Right hindlimb (tissue), 1 donor: ENCODE measurements around the gene EEFSEC.

Experiments
- DNase-seq: peaks from one replicate; pipeline ENCODE4 v3.0.0-alpha.2; 2018

The EEFSEC gene

DNA sequence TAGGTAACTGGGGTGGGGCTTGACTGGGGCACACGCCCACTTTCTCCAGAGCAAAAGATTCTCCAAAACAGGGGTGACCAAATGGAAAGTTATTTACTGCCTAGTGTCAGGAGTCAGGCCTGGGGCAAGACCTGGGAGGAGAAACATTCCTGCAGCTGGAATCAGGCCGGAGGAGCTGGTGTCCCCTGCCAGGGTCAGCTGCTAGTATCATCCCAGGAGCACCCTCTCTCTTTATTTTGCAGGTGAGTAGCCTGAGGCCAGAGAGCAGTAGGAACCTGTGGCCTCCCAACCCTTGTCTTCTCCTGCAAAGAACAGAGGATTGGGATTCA is 280.5 kb downstream of the EEFSEC start:
- no peak for DNase-seq

DNA sequence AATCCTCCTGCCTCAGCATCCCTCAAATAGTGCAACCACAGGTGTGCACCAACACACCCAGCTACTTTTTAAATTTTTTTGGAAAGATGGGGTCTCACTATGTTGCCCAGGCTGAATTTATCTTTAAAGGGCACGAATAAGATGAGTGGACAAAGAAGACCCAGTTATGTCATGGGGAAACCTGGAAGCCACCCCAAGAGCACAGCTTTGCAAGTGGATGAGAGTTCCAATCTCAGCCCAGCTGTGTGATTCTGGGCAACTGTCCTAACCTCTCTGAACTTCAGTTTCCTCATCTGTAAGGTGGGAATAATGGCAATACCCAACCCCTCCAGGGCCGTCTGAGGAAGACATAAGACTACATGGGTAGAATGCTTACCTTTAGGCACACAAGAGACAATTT is 281.2 kb downstream of the EEFSEC start:
- no peak for DNase-seq

DNA sequence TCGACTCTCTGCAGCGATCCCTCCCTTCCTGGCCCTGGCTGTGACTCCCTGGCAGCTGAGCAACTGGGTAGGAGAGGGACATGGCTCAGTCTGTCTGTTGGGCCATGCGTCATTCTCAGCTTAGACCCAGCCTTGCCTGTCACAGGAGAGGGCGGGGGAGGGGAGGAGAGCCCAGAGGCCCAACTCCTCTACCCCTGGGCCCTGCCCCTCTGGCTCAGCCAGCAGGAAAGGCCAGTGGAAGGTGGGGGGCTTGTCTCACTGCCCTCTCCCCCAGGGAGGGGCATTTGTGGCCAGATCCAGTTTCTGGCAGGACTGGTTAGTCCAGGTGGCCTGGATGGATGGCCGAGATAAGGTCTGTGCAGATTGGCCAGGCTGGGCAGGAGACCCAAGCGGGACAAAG is 281.8 kb downstream of the EEFSEC start:
- no peak for DNase-seq

DNA sequence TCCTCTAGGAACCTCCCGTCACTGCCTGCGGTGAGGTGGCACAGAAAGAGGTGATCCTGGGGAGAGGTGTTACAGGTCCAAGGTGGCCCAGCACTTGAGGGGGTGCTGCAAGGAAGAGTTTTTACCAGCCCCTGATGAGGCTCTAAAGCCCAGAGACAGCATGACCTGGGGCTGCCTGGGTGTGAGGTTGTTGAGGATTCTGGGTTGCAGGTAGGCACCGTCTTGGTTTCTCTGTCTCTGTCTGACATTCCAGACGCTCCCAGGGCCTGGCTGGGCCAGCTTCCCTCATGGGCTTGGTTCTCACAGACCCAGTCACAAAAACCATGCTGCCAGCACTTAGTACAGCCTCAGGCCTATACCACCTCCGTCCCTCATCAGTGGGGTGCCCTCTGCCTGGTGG is 282.3 kb downstream of the EEFSEC start:
- DNase-seq: no peak

DNA sequence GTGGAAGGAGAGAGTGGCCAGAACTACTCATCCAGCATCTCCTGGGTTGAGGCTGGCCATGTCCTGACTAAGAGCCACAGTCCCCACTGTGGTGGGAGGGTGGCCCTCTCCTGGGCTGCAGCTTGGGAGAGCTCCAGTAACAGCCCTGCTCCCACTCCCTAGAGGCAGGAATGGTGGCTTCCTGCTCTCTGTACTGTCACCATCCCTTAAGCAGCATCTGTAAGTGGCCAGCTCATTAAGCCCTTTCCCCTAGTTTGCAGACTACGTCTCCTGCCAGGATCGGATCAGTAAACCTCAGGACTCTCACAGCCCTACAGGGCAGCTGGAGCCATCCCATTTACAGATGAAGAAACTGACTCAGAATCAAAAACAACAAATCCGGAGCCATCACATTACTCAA is 282.9 kb downstream of the EEFSEC start:
- DNase-seq: no peak

DNA sequence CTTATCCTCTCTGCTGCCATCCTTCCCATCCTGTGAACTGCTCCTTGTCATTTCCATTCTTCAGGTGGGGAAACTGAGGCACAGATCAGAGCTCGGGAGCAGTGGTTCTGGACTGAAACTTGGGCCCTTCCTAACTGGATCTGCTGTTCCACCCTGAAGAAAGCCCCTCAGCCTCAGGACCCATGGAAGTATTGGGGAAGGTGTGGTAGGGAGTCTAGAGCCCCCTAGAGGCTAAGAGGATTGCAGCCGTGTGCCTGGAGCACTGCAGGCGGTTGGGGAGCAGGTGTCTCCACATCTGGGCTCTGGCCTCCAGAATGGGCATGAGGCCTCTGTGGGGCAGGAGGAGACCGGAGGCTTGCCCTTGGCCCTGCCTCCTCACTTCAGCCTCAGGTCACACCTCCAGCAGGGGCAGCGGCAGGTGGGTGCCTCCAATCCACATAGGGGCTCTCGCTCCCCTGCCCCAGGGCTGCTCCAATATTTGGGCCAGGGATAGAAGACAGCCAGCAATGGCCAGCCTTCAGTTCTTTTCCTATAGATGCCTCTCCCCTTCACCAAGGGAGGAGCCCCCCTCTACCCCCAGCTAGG is 285.3 kb downstream of the EEFSEC start:
- DNase-seq: no peak

DNA sequence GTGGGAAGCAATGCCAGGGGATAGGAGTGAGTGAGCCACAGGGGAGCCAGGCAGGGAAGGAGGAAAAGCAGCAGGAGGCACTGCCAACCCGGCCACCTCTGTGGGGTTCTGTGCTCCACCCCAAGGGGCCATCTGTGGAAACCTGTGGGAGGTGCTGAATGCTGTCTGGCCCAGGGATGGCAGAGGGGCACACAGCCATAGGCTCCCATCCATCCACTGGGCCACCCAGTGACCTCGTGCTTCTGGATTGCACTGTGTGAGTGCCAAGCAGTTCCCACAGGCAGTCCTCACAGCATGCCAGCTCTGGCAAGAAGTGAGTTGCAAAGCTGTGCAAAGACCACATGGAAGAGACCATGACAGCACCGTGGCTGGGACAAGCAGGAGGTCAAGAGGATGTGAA is 285.9 kb downstream of the EEFSEC start:
- no peak for DNase-seq

DNA sequence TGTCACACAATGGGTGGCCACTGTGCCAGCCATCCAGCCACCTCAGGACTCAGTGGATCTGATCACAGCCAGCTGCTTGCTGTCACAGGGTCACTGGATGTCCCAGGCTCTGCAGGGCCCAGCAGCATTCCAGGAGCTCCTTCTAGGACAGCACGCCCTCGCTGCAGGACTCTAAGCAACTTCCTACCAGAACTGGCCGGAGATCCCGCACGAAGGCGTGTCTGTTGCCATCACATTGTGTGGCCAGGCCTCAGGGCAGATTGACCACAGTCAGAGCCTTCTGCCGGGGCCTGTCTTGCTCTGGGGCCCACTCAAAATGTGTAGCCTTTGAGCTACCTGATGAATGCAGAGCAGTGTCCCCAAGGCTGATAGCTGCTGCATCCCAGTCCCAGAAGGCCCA is 288.8 kb downstream of the EEFSEC start:
- DNase-seq: no peak

DNA sequence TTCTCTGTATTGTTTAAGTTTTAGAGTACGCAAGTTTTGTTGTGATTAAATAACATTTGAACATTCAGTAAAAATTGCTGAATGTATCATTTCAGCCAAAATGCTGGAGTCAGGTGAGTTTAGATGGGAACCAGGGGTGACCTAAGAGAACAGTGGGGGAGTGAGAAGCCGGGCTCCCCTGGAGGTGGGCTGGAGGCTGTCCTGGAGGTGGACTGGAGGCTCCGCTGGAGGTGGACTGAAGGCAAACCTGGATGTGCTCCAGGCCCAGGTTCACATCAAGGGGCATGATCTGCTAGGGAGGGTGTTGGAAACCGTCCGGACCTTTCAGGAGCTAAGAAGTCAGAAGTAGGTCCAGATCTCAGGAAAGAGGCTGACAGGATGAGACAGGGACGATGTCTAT is 289.7 kb downstream of the EEFSEC start:
- DNase-seq: no peak

DNA sequence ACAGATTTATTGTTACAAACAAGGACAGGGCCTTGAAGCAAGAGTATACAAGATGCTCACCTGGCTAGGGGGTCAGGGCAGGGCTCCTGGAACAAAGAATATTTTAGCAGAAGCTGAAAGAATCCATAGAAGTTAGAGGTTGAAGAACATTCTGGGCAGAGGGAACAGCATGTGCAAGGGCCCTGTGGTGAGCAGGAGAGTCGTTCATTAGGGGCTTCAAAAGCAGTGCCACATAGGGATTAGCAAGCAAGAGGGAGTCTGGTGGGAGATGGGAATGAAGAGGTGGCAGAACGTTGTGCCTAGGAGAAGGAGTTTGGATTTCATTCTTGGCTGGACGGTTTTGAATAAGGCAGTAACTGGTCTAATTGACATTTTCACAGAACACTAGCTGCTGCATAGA is 290.5 kb downstream of the EEFSEC start:
- no peak for DNase-seq

DNA sequence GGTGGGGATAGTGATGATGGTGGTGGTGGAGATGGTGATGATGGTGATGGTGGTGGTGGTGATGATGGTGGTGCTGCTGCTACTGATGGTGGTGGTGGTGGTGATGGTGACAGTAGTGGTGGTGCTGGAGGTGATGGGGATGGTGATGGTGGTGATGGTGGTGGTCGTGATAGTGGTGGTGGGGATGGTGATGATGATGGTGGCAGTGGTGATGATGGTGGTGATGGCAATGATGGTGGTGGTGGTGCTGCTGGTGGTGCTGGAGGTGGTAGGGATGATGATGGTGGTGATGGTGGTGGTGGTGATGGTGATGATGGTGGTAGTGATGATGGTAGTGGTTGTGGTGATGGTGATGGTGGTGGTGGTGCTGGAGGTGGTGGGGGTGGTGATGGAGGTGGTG is 292.1 kb downstream of the EEFSEC start:
- no peak for DNase-seq

DNA sequence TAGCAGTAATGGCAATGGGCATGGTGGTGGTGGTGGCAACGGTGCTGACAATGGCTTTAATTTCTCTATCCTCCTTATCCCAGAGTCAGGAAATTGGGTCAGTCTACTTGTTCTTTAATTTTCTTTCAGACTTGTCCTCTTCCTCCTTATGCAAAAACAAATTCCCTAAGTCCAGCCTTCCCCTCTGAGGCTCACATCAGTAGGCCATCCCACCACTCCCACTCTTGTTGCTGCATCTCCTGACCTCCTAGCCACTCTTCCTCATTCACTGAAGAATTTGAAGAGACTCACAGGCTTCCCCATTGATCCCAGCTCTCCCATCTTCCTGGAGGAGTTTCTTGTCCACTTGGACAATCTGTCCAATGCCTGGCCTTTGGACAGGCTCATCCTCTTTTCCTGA is 293.5 kb downstream of the EEFSEC start:
- DNase-seq: no peak

DNA sequence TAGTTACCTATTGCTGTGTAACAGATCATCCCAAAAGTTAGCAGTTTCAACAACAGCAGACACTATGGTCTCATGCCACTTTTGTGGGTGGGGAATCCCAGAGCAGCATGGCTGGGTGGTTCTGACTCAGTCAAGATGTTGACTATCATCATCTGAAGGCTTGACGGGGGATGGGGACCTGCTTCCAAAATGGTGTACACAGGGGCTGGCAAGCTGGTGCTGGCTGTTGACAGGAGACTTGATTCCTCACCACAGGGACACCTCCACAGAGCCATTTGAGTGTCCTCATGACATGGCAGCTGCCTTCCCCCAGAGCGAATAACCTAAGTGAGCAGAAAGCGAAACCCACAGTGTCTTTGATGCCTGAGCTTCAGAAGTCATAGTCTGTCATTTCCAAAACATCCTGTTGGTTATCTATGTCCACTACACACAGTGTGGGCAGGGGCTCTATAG is 294.3 kb downstream of the EEFSEC start:
- DNase-seq: no peak

DNA sequence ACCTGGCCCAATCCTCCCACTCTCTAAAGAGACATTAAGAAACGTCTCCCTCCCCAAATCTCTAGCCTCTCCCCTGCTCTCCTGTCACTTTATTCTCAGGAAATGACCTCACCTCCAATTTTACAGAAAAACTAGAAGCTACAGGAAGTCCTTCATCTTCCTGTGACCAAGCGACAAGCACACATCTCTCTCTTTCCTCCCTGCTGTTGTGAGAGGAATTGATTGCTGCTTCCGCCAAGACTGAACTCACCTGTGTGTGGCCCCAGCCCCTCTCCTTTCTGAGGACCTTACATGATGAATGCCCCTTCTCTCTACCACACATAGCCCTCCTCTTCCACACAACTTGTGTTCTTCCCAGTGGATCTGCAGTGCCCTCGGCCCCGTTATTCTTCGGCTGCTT is 295.2 kb downstream of the EEFSEC start:
- DNase-seq: no peak

DNA sequence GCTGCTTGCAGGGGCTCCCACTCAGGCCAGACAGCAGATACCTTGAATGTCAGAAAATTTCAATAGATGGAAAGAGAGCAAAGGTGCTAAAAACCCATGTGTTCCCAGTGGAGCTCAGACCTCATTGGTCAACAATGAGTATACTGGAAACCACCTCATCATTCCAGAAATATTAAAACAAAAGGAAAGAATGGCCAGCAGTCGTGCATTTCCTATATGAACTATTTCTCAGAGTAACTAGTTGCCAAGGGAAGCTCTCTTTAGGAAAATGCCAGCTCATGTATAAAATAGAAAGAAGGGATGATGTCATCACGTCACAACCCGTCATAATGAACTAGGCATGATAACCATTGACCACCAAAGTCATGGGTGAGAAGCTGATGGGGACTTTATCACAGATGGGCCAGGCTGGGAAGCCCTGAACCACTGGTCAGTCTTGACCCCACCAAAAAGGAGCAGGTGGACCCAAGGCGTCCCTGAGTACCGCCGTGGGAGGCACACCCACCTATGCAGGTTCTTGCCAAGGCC is 295.9 kb downstream of the EEFSEC start:
- DNase-seq: no peak

DNA sequence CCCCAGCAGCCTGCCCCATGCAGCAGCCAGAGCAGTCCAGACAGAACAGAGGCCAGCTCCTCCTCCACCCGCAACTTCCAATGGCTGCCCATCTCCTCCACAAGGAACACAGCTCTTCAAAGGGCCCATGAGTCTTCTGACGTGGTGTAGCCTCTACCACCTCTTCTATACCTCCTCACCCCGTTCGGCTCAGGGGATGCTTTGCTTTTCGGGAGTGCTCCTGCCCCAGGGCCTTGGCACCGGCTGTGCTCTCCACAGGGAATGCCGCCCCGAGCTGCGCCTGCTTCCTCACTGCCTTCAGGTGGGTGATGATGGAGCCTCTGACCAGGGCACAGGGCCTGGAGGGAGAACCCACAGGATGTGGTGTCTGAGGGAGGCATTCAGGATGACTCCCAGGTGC is 298.8 kb downstream of the EEFSEC start:
- no peak for DNase-seq

DNA sequence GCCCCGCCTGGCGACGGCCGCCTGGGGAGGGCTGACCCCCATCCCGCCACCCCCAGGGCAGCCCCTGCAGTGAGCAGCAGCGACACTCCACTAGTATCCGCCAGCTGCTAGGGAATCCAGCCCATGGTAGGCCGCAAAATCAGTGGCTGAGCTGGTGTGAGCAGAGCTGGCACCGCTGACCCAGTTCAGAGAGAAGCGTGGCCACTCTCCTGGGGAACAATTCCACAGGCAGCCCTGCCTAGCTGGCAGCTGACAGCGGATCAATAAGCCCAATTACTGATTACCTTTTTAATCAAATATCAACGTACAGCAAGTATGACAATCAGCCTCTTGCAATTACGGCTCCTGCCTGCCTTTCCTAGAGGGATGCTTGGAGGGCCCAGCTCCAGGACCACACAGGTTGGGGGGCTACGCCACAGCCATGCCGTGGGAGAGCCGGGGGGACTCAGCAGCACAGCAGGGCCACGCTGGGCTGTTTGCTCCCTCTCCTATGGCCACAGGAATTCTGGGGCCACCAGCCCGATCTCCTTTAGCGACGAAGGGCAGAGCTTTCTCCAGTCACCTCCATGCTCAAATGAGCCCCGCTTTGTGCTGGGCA is 299.5 kb downstream of the EEFSEC start:
- no peak for DNase-seq

DNA sequence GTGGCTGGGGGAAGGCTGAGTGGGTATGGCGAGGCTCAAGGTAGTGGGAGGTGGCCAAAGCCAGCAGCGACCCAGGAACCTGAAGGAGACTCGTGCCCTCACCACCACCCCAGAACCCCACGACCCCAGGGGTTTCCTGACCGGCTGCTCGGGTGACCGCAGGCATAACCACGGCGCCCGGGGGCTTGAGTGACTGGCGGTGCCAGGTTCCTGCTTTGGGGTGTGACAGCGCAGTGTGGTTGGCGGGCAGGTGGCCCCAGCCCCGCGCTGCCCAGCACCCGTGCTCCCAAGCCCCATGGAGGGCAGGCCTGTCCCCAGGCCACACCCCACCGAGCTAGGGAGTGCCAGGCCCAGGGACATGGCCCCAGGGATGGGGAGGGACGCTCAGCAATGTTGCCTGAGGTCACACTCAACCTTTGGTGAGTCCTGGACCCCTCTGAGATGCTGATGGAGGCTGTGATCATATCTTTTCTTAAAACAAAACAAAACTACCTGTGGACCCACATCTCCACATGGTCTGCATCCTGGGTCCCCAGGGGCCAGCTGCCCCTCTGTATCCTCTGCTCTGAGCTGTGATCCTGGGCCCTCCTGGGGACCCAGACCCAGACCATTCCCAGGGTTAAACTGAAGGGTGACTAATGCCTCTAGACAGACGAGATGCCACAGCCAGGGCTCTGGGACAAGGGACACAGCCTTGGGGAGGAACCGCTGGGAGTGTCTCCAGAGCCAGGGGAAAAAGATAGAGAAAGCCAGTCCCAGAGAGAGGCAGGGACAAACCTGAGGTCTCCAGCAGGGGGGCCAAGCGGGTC is 300.4 kb downstream of the EEFSEC start:
- DNase-seq: no peak

DNA sequence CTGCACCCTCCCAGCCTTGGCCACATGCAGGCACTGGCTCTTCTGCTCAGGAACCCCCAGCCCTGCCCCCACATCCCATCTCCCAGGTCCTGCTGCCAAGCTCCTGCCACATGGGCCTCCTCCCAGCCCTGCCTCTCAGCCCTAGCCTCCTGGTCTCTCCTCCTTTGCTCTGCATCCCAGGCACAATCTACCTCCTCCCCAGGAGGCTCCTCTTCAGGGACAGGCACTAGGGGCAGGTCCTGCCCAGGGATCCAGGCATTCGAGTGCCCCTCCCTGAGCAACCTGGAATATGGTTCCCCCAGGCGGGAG is 301.0 kb downstream of the EEFSEC start:
- DNase-seq: no peak

DNA sequence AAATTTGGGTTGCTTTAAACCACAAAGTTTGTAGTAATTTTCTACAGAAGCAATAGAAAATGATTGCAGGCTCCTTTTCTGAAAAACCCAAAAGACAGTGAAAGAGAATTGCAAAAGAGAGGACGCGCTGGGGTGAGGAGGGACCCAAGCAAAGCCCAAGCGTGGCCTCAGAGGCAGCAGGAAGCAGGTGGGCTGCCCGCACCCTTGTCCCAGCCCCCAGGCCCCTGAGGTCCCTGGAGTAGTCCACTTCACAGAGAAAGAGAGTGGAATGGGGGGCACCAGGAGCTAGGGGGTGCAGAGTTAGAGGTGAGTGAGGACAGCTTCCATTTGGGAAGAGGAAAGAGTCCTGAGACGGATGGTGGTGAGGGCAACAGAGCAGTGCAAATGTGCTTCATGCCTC is 301.8 kb downstream of the EEFSEC start:
- DNase-seq: no peak

DNA sequence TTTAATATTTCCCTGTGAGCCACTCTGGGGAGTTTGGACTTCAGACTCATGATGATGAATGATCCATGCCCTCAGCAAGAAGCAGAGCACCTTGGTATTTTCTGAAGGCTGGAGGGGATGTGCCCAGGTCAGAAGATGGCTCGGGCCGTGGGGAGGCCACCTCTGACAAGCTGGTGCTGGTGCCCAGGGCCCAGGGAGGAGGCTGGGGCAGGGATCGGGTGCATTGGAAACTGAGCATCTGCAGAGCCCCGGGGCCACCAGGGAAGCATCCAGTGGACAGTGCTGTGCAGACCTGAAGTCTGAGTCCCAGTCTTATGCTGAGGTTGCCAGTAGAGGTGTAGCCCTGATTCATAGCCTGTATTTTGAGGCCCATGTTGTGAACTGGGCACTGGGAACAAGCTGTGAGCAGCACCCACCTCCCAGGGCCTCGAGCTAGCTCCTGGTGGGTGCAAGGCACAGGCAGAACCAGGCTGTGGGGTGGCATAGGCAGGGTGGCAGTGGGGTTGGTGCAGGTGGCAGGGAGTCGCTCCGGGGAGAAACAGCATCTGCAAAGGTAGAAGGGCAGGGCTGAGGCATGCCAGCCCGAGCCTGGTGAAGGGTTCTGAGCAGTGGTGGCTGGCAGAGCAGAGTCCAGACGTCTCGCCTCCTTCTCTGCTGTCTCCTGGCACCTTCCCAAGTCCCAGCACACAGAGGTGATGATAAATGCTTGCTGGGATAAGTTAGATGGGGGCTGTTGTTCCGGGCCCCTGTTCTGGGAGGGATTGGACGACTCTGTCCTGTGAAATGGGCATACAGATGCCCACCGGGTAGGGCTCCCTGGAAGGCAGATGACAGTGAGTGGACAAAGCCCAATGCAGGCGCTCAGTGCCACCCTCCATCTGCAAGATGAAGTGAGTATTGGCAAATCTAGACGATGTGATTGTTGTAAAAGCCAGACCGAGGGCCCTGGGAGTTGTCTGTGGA is 302.8 kb downstream of the EEFSEC start:
- no peak for DNase-seq

DNA sequence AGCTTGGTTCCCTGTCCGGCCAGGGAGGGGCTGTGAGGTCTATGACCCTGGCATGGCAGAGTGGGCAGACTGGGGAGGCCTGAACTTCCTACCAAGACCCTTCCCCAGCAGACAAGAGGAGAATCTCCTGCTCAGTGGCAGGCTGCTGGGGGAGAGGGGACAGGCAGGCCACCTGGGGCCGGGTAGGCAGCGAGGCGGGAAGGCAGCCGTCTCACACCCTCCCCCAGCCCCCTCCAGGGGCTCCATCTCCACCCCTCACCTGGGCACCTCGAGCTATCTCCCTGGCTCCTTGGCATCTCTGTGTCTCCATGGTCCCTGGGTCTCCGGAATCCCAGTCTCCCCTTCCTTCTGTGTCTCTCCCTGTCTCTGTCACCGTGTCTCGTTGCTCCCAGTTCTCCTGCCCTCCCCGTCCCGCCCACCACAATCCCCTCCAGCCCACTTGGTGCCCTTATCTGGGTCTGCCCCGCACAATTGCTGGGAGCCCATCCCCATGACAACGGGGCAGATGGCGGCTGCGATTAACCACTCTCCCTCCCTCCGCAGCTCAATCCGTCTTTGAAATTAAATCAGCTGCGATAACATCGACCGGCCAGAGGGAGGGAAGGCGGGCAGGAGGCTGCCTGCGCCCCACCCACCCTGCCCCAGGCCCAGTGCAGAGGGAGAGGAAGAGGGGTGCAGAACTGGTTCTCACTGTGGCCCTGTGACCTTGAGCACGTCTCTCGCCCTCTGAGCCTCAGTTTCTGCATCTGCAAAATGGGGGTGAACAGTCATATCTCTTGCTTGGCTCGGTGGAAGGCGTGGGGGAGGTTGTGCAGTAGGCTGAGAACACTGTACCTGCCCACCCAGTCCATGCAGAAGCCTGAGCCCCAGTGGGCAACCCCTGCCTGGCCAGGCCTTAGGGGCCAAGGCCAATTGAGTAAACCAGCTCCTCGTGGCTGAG is 303.8 kb downstream of the EEFSEC start:
- no peak for DNase-seq
